Measurements from ENCODE around the gene BID.

BID gene

GRCh38 chr22:17807578-17808410, 33.5 kb upstream of the BID start:
- no peak overlapping the region for H3K9ac ChIP-seq (ENCODE audit: low read length)
- H3K4ac ChIP-seq (ENCODE audit: low read depth, low read length) = no peak overlapping the region
- no peak overlapping the region for H2BK12ac ChIP-seq (ENCODE audit: low read length)
- H4K12ac ChIP-seq (ENCODE audit: low read depth, low read length) = no peak overlapping the region
- H2AK5ac ChIP-seq (ENCODE audit: low read length) = no peak overlapping the region
- DNase-seq = peak; percentile 98 to 99
- H2AFZ ChIP-seq (ENCODE audit: insufficient read depth, low read length, poor library complexity) = no peak overlapping the region
- H3K36me3 ChIP-seq (ENCODE audit: control insufficient read depth in 1 of 2, insufficient read depth in 2 of 2, low read length in 2 of 2) = peaks cover 14 to 15% of the 10 kb centered on the region in 2 experiments
- H3K18ac ChIP-seq (ENCODE audit: low read length) = peak overlapping the region; percentile 61
- H3K79me1 ChIP-seq (ENCODE audit: low read length) = peaks cover 13% of the 10 kb centered on the region
- peaks cover 2% of the 10 kb centered on the region for H3K9me3 ChIP-seq (ENCODE audit: insufficient read depth, low read depth, low read length)
- H3K27ac ChIP-seq (ENCODE audit: low read depth, low read length) = peak overlapping the region; percentile 80
- H2BK5ac ChIP-seq (ENCODE audit: low read depth, low read length, poor library complexity) = peak overlapping the region; percentile 3
- WGBS (ENCODE audit: extremely low coverage, insufficient coverage, insufficient read length) = no CpG with 5 or more reads among the region's 18 CpGs
- peak overlapping the region; percentile 53 for H2BK120ac ChIP-seq (ENCODE audit: insufficient read depth, low read length, poor library complexity)
- peak overlapping the region; percentile 28 for H4K91ac ChIP-seq (ENCODE audit: low read depth, low read length)
- H3K79me2 ChIP-seq (ENCODE audit: control insufficient read depth, insufficient read depth, low read length, poor library complexity) = no peaks in the 10 kb centered on the region
- no peaks in the 10 kb centered on the region for H3K27me3 ChIP-seq (ENCODE audit: insufficient read depth, low read length)
- peak overlapping the region; percentile 27 for H3K14ac ChIP-seq (ENCODE audit: low read length)
- H3K23ac ChIP-seq (ENCODE audit: low read length) = no peak overlapping the region
- peak overlapping the region; percentile 19 for H4K8ac ChIP-seq (ENCODE audit: low read depth, low read length)
- no peak overlapping the region for H3K4me3 ChIP-seq (ENCODE audit: low read depth, low read length)
- peak overlapping the region; percentile 19 for H3K4me2 ChIP-seq (ENCODE audit: low read length)
- peaks cover 39 to 41% of the 10 kb centered on the region in 2 experiments for H3K4me1 ChIP-seq (ENCODE audit: control insufficient read depth in 1 of 2, insufficient read depth in 2 of 2, low read length in 2 of 2)

GRCh38 chr22:17807086-17807485, 32.8 kb upstream of the BID start:
- H3K4ac ChIP-seq (ENCODE audit: low read depth, low read length) = no peak overlapping the region
- H3K79me2 ChIP-seq (ENCODE audit: control insufficient read depth, insufficient read depth, low read length, poor library complexity) = no peaks in the 10 kb centered on the region
- H3K14ac ChIP-seq (ENCODE audit: low read length) = no peak overlapping the region
- no peak overlapping the region for H3K18ac ChIP-seq (ENCODE audit: low read length)
- no peak overlapping the region for H3K9ac ChIP-seq (ENCODE audit: low read length)
- H3K27ac ChIP-seq (ENCODE audit: low read depth, low read length) = peak overlapping the region; percentile 66
- H3K23ac ChIP-seq (ENCODE audit: low read length) = no peak overlapping the region
- peaks cover 13% of the 10 kb centered on the region for H3K79me1 ChIP-seq (ENCODE audit: low read length)
- peaks cover 12 to 14% of the 10 kb centered on the region in 2 experiments for H3K36me3 ChIP-seq (ENCODE audit: control insufficient read depth in 1 of 2, insufficient read depth in 2 of 2, low read length in 2 of 2)
- H2BK120ac ChIP-seq (ENCODE audit: insufficient read depth, low read length, poor library complexity) = peak overlapping the region; percentile 27
- peak overlapping the region; percentile 3 for H2BK5ac ChIP-seq (ENCODE audit: low read depth, low read length, poor library complexity)
- H4K91ac ChIP-seq (ENCODE audit: low read depth, low read length) = peak overlapping the region; percentile 59
- peak overlapping the region; percentile 59 for H2AK5ac ChIP-seq (ENCODE audit: low read length)
- no peak overlapping the region for H4K12ac ChIP-seq (ENCODE audit: low read depth, low read length)
- peaks cover 39 to 41% of the 10 kb centered on the region in 2 experiments for H3K4me1 ChIP-seq (ENCODE audit: control insufficient read depth in 1 of 2, insufficient read depth in 2 of 2, low read length in 2 of 2)
- no CpG with 5 or more reads among the region's 10 CpGs for whole genome bisulfite sequencing (ENCODE audit: extremely low coverage, insufficient coverage, insufficient read length)
- H4K8ac ChIP-seq (ENCODE audit: low read depth, low read length) = no peak overlapping the region
- H2BK12ac ChIP-seq (ENCODE audit: low read length) = peak overlapping the region; percentile 42
- peaks cover 2% of the 10 kb centered on the region for H3K9me3 ChIP-seq (ENCODE audit: insufficient read depth, low read depth, low read length)
- H3K4me2 ChIP-seq (ENCODE audit: low read length) = no peak overlapping the region
- H3K4me3 ChIP-seq (ENCODE audit: low read depth, low read length) = no peak overlapping the region
- DNase-seq = no peak
- H3K27me3 ChIP-seq (ENCODE audit: insufficient read depth, low read length) = no peaks in the 10 kb centered on the region
- H2AFZ ChIP-seq (ENCODE audit: insufficient read depth, low read length, poor library complexity) = no peak overlapping the region

GRCh38 chr22:17806437-17806836, 32.2 kb upstream of the BID start:
- no peaks in the 10 kb centered on the region for H3K27me3 ChIP-seq (ENCODE audit: insufficient read depth, low read length)
- no peak overlapping the region for H3K18ac ChIP-seq (ENCODE audit: low read length)
- no peak overlapping the region for H2AK5ac ChIP-seq (ENCODE audit: low read length)
- H3K14ac ChIP-seq (ENCODE audit: low read length) = no peak overlapping the region
- no peaks in the 10 kb centered on the region for H3K79me2 ChIP-seq (ENCODE audit: control insufficient read depth, insufficient read depth, low read length, poor library complexity)
- H3K79me1 ChIP-seq (ENCODE audit: low read length) = peaks cover 13% of the 10 kb centered on the region
- no peak overlapping the region for H4K91ac ChIP-seq (ENCODE audit: low read depth, low read length)
- H3K27ac ChIP-seq (ENCODE audit: low read depth, low read length) = no peak overlapping the region
- H4K12ac ChIP-seq (ENCODE audit: low read depth, low read length) = no peak overlapping the region
- no peak overlapping the region for H2BK12ac ChIP-seq (ENCODE audit: low read length)
- no CpG with 5 or more reads among the region's 2 CpGs for WGBS (ENCODE audit: extremely low coverage, insufficient coverage, insufficient read length)
- no peak overlapping the region for H2BK120ac ChIP-seq (ENCODE audit: insufficient read depth, low read length, poor library complexity)
- H3K23ac ChIP-seq (ENCODE audit: low read length) = no peak overlapping the region
- H2BK5ac ChIP-seq (ENCODE audit: low read depth, low read length, poor library complexity) = no peak overlapping the region
- no peak overlapping the region for H3K4me3 ChIP-seq (ENCODE audit: low read depth, low read length)
- peaks cover 39 to 41% of the 10 kb centered on the region in 2 experiments for H3K4me1 ChIP-seq (ENCODE audit: control insufficient read depth in 1 of 2, insufficient read depth in 2 of 2, low read length in 2 of 2)
- H2AFZ ChIP-seq (ENCODE audit: insufficient read depth, low read length, poor library complexity) = no peak overlapping the region
- no peak overlapping the region for H3K9ac ChIP-seq (ENCODE audit: low read length)
- H3K4me2 ChIP-seq (ENCODE audit: low read length) = no peak overlapping the region
- no peak overlapping the region for H4K8ac ChIP-seq (ENCODE audit: low read depth, low read length)
- DNase-seq = no peak
- H3K36me3 ChIP-seq (ENCODE audit: control insufficient read depth in 1 of 2, insufficient read depth in 2 of 2, low read length in 2 of 2) = peaks cover 12 to 13% of the 10 kb centered on the region in 2 experiments
- no peak overlapping the region for H3K4ac ChIP-seq (ENCODE audit: low read depth, low read length)
- peaks cover 2% of the 10 kb centered on the region for H3K9me3 ChIP-seq (ENCODE audit: insufficient read depth, low read depth, low read length)

GRCh38 chr22:17804331-17805080, 30.2 kb upstream of the BID start:
- no peak overlapping the region for H3K14ac ChIP-seq (ENCODE audit: low read length)
- no peak overlapping the region for H2BK12ac ChIP-seq (ENCODE audit: low read length)
- H3K9ac ChIP-seq (ENCODE audit: low read length) = no peak overlapping the region
- H3K4ac ChIP-seq (ENCODE audit: low read depth, low read length) = no peak overlapping the region
- H4K91ac ChIP-seq (ENCODE audit: low read depth, low read length) = no peak overlapping the region
- peaks cover 39 to 41% of the 10 kb centered on the region in 2 experiments for H3K4me1 ChIP-seq (ENCODE audit: control insufficient read depth in 1 of 2, insufficient read depth in 2 of 2, low read length in 2 of 2)
- no CpG with 5 or more reads among the region's 22 CpGs for WGBS (ENCODE audit: extremely low coverage, insufficient coverage, insufficient read length)
- no peak overlapping the region for H3K4me2 ChIP-seq (ENCODE audit: low read length)
- H2BK120ac ChIP-seq (ENCODE audit: insufficient read depth, low read length, poor library complexity) = no peak overlapping the region
- peaks cover 3 to 9% of the 10 kb centered on the region in 2 experiments for H3K36me3 ChIP-seq (ENCODE audit: control insufficient read depth in 1 of 2, insufficient read depth in 2 of 2, low read length in 2 of 2)
- no peak overlapping the region for H4K8ac ChIP-seq (ENCODE audit: low read depth, low read length)
- DNase-seq = peak; percentile 93
- no peak overlapping the region for H2AFZ ChIP-seq (ENCODE audit: insufficient read depth, low read length, poor library complexity)
- H3K79me2 ChIP-seq (ENCODE audit: control insufficient read depth, insufficient read depth, low read length, poor library complexity) = no peaks in the 10 kb centered on the region
- no peak overlapping the region for H2BK5ac ChIP-seq (ENCODE audit: low read depth, low read length, poor library complexity)
- H3K23ac ChIP-seq (ENCODE audit: low read length) = no peak overlapping the region
- H3K27ac ChIP-seq (ENCODE audit: low read depth, low read length) = peak overlapping the region; percentile 23
- H3K4me3 ChIP-seq (ENCODE audit: low read depth, low read length) = no peak overlapping the region
- no peak overlapping the region for H3K18ac ChIP-seq (ENCODE audit: low read length)
- H3K79me1 ChIP-seq (ENCODE audit: low read length) = peaks cover 13% of the 10 kb centered on the region
- no peaks in the 10 kb centered on the region for H3K27me3 ChIP-seq (ENCODE audit: insufficient read depth, low read length)
- H4K12ac ChIP-seq (ENCODE audit: low read depth, low read length) = no peak overlapping the region
- no peak overlapping the region for H2AK5ac ChIP-seq (ENCODE audit: low read length)
- no peaks in the 10 kb centered on the region for H3K9me3 ChIP-seq (ENCODE audit: insufficient read depth, low read depth, low read length)
